ENCODE measurements around the gene LETM1.

The LETM1 gene

GRCh38 chr4:1874201-1874600, 18.2 kb upstream of the LETM1 start:
- no peak overlapping the region for H3K4me3 ChIP-seq (ENCODE audit: low read depth, low read length)
- no peak for DNase-seq (ENCODE audit: low read depth)

GRCh38 chr4:1873776-1874175, 17.8 kb upstream of the LETM1 start:
- TF ChIP-seq, protein P1, sequence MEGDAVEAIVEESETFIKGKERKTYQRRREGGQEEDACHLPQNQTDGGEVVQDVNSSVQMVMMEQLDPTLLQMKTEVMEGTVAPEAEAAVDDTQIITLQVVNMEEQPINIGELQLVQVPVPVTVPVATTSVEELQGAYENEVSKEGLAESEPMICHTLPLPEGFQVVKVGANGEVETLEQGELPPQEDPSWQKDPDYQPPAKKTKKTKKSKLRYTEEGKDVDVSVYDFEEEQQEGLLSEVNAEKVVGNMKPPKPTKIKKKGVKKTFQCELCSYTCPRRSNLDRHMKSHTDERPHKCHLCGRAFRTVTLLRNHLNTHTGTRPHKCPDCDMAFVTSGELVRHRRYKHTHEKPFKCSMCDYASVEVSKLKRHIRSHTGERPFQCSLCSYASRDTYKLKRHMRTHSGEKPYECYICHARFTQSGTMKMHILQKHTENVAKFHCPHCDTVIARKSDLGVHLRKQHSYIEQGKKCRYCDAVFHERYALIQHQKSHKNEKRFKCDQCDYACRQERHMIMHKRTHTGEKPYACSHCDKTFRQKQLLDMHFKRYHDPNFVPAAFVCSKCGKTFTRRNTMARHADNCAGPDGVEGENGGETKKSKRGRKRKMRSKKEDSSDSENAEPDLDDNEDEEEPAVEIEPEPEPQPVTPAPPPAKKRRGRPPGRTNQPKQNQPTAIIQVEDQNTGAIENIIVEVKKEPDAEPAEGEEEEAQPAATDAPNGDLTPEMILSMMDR (IDR thresholded peaks at IDR 0.05; ENCODE audit: control insufficient read depth, extremely low read depth, insufficient read depth): no peak
- no peak overlapping the region for H3K4me3 ChIP-seq (ENCODE audit: low read depth, low read length)
- no peak for DNase-seq (ENCODE audit: low read depth)

More at GRCh38 chr4:1874201-1874600, 18.2 kb upstream of the LETM1 start:
- TF ChIP-seq, protein P1 (IDR thresholded peaks at IDR 0.05; ENCODE audit: control insufficient read depth, extremely low read depth, insufficient read depth): no peak

GRCh38 chr4:1873291-1873690, 17.3 kb upstream of the LETM1 start:
- no peak for DNase-seq (ENCODE audit: low read depth)
- TF ChIP-seq, protein P1 (IDR thresholded peaks at IDR 0.05; ENCODE audit: control insufficient read depth, extremely low read depth, insufficient read depth): no peak
- H3K4me3 ChIP-seq (ENCODE audit: low read depth, low read length): no peak overlapping the region

DNA sequence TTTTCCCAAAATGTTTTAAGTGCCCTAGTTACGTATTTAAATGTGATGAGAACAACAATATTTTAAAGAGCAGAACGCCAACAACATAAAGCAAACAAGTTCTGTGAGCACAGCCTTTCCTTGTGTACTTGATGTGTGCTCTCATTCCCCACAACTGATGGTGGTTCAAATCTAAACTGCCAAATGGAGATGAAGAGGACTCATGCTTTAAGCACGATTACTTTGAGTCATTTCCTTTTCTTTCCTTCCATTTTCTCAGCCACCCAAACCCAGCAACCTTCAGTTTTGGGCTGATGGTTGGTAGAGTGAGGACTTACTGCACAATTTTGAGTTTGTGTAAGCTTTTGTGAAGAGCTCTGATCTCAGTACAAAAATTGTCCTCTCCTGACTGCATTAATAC, 16.9 kb upstream of the LETM1 start:
- DNase-seq (ENCODE audit: low read depth): no peak
- peak overlapping the region; percentile 84 for H3K4me3 ChIP-seq (ENCODE audit: low read depth, low read length)
- TF ChIP-seq, protein P1 (IDR thresholded peaks at IDR 0.05; ENCODE audit: control insufficient read depth, extremely low read depth, insufficient read depth): no peak

DNA sequence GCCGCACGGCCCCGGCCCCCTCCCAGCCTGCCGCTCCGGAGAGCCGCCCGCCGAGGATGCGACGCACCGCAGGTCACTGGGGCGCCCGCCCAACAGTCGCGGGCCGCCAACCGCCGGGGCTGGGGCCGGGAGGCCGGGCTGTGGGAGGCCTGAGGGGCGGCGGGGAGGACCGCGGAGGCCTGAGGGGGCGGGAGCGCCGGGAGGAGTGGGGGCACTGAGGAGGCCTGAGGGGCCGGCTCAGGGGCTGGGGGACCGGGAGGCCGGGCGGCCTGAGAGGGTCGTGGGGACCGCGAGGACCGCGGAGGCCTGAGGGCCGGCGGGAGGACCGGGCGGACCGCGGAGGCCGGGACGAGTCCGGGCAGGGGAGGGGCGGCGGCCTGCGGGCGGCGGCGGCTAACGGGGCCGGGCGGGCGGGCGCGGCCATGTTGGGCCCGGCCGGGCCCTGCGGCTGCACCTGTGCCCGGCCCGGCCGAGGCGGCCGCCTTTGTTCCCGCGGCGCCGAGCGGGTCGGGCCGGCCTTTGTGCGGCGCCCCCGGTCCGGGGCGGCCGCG, 15.6 kb upstream of the LETM1 start:
- TF ChIP-seq, protein P1 (IDR thresholded peaks at IDR 0.05; ENCODE audit: control insufficient read depth, extremely low read depth, insufficient read depth): no peak
- peak overlapping the region; percentile 84 for H3K4me3 ChIP-seq (ENCODE audit: low read depth, low read length)
- DNase-seq (ENCODE audit: low read depth): no peak

DNA sequence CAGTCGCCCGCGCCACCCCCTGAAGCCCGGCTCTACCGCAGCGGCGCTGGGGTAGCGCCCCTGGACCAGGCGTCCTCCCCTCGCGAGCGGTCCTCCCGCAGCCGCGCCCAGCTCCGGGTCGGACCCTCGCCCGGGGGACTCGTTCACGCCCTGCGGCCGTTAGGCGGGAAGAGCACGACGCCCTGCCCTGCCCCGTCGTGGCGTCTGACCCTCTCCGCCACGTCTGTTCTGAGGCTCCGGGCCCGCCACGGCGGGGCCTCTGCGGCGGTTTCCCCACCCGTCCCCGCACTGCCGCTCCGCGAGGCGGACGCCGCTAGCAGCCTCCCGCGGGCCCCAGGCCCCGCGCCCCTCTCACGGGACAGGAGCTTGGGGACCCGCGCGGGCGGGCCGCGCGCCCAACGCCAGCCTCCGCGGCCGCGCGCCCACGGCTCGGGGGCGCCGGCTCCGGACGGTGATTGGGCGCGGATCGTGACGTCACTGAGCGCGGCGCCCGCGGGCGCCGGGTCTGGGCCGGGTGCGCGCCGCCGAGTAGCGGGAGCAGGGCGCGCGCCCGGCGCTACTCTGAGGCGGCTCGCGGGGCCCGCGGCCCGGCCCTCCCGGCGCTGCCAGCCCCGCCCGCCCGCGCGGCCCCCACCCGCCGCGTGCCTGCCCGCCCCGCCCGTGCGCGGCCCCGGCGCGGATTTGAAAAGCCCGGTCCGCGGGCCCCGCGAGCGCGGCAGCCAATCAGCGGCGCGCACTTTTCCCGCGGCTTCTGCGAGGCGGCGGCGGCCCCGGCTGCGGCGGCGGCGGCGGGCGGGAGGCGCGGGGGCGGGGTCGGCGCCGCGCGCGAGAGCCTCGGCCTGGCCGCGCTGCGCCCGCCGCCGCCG, 14.9 kb upstream of the LETM1 start, which contains the start of gene NSD2:
Gene NSD2, plus strand, starts transcription at position 816 of the 866 bp plus-strand sequence. CDS start 29,262 bp downstream, outside the sequence.
- H3K4me3 ChIP-seq (ENCODE audit: low read depth, low read length): peak within 1 kb of the TSS; percentile 84
- no peak for DNase-seq (ENCODE audit: low read depth)
- TF ChIP-seq, protein P1 (IDR thresholded peaks at IDR 0.05; ENCODE audit: control insufficient read depth, extremely low read depth, insufficient read depth): no peak

Measured in LNCaP clone FGC (cell line).